ENCODE measurements around the gene ANKRD11.
"Not testable (repeated sequence)": the region's sequence is repeated elsewhere in the genome, so short reads cannot be mapped to it uniquely, and the experiment has no call there.

Gene ANKRD11

GRCh38 chr16:89344846-89345611, 145.3 kb downstream of the ANKRD11 start:
- DNase-seq (ENCODE audit: low spot score) = no peak

GRCh38 chr16:89344458-89344834, 145.9 kb downstream of the ANKRD11 start:
- no peak for DNase-seq (ENCODE audit: low spot score)

- no peak for DNase-seq (ENCODE audit: low spot score)
These were observed 146.6 kb downstream of the ANKRD11 start for GRCh38 chr16:89343501-89344457.

GRCh38 chr16:89341697-89342694, 148.4 kb downstream of the ANKRD11 start:
- no peak for DNase-seq (ENCODE audit: low spot score)

- DNase-seq (ENCODE audit: low spot score) = no peak
These were observed 149.1 kb downstream of the ANKRD11 start for GRCh38 chr16:89341279-89341678.

- no peak for DNase-seq (ENCODE audit: low spot score)
These were observed 151.5 kb downstream of the ANKRD11 start for GRCh38 chr16:89338863-89339262.

GRCh38 chr16:89337965-89338364, 152.4 kb downstream of the ANKRD11 start:
- no peak for DNase-seq (ENCODE audit: low spot score)

GRCh38 chr16:89335803-89336485, 154.4 kb downstream of the ANKRD11 start:
- no peak for DNase-seq (ENCODE audit: low spot score)

- DNase-seq (ENCODE audit: low spot score) = no peak
These were observed 155.2 kb downstream of the ANKRD11 start for GRCh38 chr16:89334988-89335802.

- no peak for DNase-seq (ENCODE audit: low spot score)
These were observed 155.9 kb downstream of the ANKRD11 start for GRCh38 chr16:89334461-89334860.

GRCh38 chr16:89334050-89334449, 156.3 kb downstream of the ANKRD11 start:
- DNase-seq (ENCODE audit: low spot score) = no peak

GRCh38 chr16:89333401-89334001, 156.9 kb downstream of the ANKRD11 start:
- peak; percentile 89 for DNase-seq (ENCODE audit: low spot score)

GRCh38 chr16:89332902-89333245, 157.5 kb downstream of the ANKRD11 start:
- DNase-seq (ENCODE audit: low spot score) = no peak

- no peak for DNase-seq (ENCODE audit: low spot score)
These were observed 158.0 kb downstream of the ANKRD11 start for GRCh38 chr16:89332243-89332901.

GRCh38 chr16:89331371-89332109, 158.8 kb downstream of the ANKRD11 start:
- no peak for DNase-seq (ENCODE audit: low spot score)

GRCh38 chr16:89330177-89330856, 160.0 kb downstream of the ANKRD11 start:
- DNase-seq (ENCODE audit: low spot score) = no peak

GRCh38 chr16:89329830-89330176, 160.6 kb downstream of the ANKRD11 start:
- DNase-seq (ENCODE audit: low spot score) = not testable (repeated sequence)
